ENCODE measurements around the gene MLXIPL. TPM values are rescaled to one million over a fixed set of nuclear protein-coding genes. Genes with fewer than 3 reads are reported as not detected.

The MLXIPL gene
- total and polyA plus RNA-seq, 2 of the 8 experiments (the other 6 are each of a cell fraction or from before 2014, with no cell fraction given), result 9.4 to 10.6 TPM

- Histone ChIP-seq H3K9me3 (ENCODE audit: insufficient read depth in 2 of 2, low read depth in 1 of 2, low read length in 1 of 2) (no peaks in the 10 kb centered on the region), H3K23me2 (ENCODE audit: low read depth, low read length) (no peaks in the 10 kb centered on the region), H3K36me3 (ENCODE audit: control insufficient read depth in 2 of 4, insufficient read depth in 4 of 4, low read length in 3 of 4) (peaks cover 13 to 36% (median 24%) of the 10 kb centered on the region in 4 experiments), H2BK12ac (ENCODE audit: low read depth, low read length) (no peak overlapping the region), H4K8ac (ENCODE audit: extremely low read depth, insufficient read depth, low read length) (no peak overlapping the region), H3K4me1 (replicated peaks in 1 of 4; ENCODE audit: control insufficient read depth in 3 of 4, insufficient read depth in 4 of 4, low read length in 3 of 4) (peaks cover 0 to 2% (median 1%) of the 10 kb centered on the region in 4 experiments; a peak in 3 of 7 replicates), H2BK5ac (ENCODE audit: low read depth, low read length) (no peak overlapping the region; the same call in 1 of the 2 replicates), H3K27ac (ENCODE audit: low read depth, low read length) (no peak overlapping the region), H3K4me3 (ENCODE audit: extremely low read depth in 1 of 4, insufficient read depth in 2 of 4, low read depth in 3 of 4, low read length in 4 of 4) (no peak overlapping the region), H3K27me3 (replicated peaks in 1 of 4; ENCODE audit: control insufficient read depth in 3 of 4, extremely low read depth in 1 of 4, insufficient read depth in 3 of 4, low read length in 3 of 4) (no peaks in the 10 kb centered on the region), H3K9ac (replicated peaks in 1 of 4; ENCODE audit: extremely low read depth in 1 of 4, low read depth in 3 of 4, low read length in 3 of 4) (no peak overlapping the region), H3K4ac (replicated peaks; ENCODE audit: insufficient read length, low read depth, low read length) (no peak overlapping the region), H2BK20ac (ENCODE audit: low read length) (no peak overlapping the region), H3K23ac (ENCODE audit: insufficient read length) (no peak overlapping the region), H4K5ac (ENCODE audit: insufficient read length, low read depth, low read length) (no peak overlapping the region), H4K20me1 (replicated peaks in 1 of 2; ENCODE audit: control insufficient read depth in 1 of 2, insufficient read depth in 2 of 2, low read length in 2 of 2) (peaks cover 0 to 6% of the 10 kb centered on the region in 2 experiments), H2BK120ac (replicated peaks; ENCODE audit: low read depth, low read length) (no peak overlapping the region), H2AFZ (ENCODE audit: low read length) (no peak overlapping the region), H3K79me1 (ENCODE audit: low read depth, low read length) (no peaks in the 10 kb centered on the region), H3K56ac (replicated peaks; ENCODE audit: insufficient read length, low read depth, low read length) (no peak overlapping the region), H3K4me2 (ENCODE audit: insufficient read depth in 1 of 2, low read depth in 2 of 2, low read length in 2 of 2) (no peak overlapping the region), H3K18ac (ENCODE audit: extremely low read depth, low read length) (no peak overlapping the region), H2BK15ac (ENCODE audit: low read length) (no peak overlapping the region), H4K91ac (replicated peaks; ENCODE audit: insufficient read length, low read length) (no peak overlapping the region), H3K14ac (ENCODE audit: insufficient read length) (no peak overlapping the region), H2AK5ac (ENCODE audit: low read depth, low read length) (no peak overlapping the region), H3K79me2 (ENCODE audit: control insufficient read depth in 1 of 2, insufficient read depth in 2 of 2, low read length in 2 of 2) (no peaks in the 10 kb centered on the region)
- FAIRE-seq, result no peak
- CTCF ChIA-PET (ENCODE audit: partially characterized antibody), result interaction anchor here (0.8 to 2.3 kb wide), 4 partner anchors 29 to 123 kb away, joined by 3 to 6 read pairs (median 4); no protein-coding TSS in a partner anchor
- DNase-seq (ENCODE audit: low read depth in 1 of 2, low spot score in 2 of 2), result no peak
- WGBS, 2 experiments (ENCODE audit: extremely low coverage in 1 of 2, insufficient coverage in 1 of 2, insufficient read length in 1 of 2, insufficient replicate concordance in 2 of 2, low coverage in 1 of 2, low lambda C conversion rate in 2 of 2, missing lambda C conversion rate in 1 of 2), result 92% methylated on average over 11 of the region's 12 CpGs; no CpG with 5 or more reads in 1 of the 2 experiments
- POLR2A ChIA-PET (ENCODE audit: partially characterized antibody), result interaction anchor here (3.0 to 5.8 kb wide), 2 partner anchors 9 to 10 kb away, joined by 15 to 39 read pairs; partner anchors contain the start of genes BCL7B and TBL2
- TF ChIP-seq USF2 (IDR thresholded peaks at IDR 0.05; ENCODE audit: low read length) (no peak), JUN (IDR thresholded peaks at IDR 0.05; ENCODE audit: low read depth, low read length) (no peak), TCF12 (IDR thresholded peaks at IDR 0.05; ENCODE audit: low read depth, low read length) (no peak), SP4 (IDR thresholded peaks at IDR 0.05; ENCODE audit: low read length) (no peak), EP300 (IDR thresholded peaks at IDR 0.05; ENCODE audit: borderline replicate concordance in 1 of 2, low read depth in 2 of 2, low read length in 2 of 2) (no peak), POLR2AphosphoS5 (IDR thresholded peaks at IDR 0.05; ENCODE audit: low read depth, low read length) (no peak), KDM4A (IDR thresholded peaks at IDR 0.05; ENCODE audit: low read depth, low read length, severe bottlenecking) (no peak), GTF2F1 (IDR thresholded peaks at IDR 0.05; ENCODE audit: borderline replicate concordance, low read depth, low read length) (no peak)
Measured at GRCh38 chr7:73567846-73568685, 56.3 kb downstream of the MLXIPL start.
